Mucosa of descending colon (tissue), 3 donors: ENCODE results near the gene NFATC1. TPM values are rescaled to one million over a fixed set of nuclear protein-coding genes. Genes with fewer than 3 reads are reported as not detected.

ENCODE experiments used
- ATAC-seq: fragments of 200-7000 bp; cut with Tn5 transposase; one replicate; pipeline ENCODE4 v1.9.1; 2020; ENCODE audit warnings: mild to moderate bottlenecking, moderate library complexity
- DNase-seq, 3 donors: peaks; one replicate each; pipeline ENCODE4 v3.0.0-alpha.2; 2020
- H3K36me3 ChIP-seq: fragments of 200-600 bp; one replicate; pipeline ENCODE4 v1.8.0; 2021; ENCODE audit warnings: low read depth, mild to moderate bottlenecking
- H3K4me1 ChIP-seq: fragments of 200-600 bp; one replicate; pipeline ENCODE4 v1.8.0; 2021; ENCODE audit warnings: low read depth, mild to moderate bottlenecking
- H3K4me3 ChIP-seq: fragments of 200-600 bp; one replicate; pipeline ENCODE4 v1.8.0; 2021; ENCODE audit warnings: mild to moderate bottlenecking
- H3K9me3 ChIP-seq: fragments of 200-600 bp; one replicate; pipeline ENCODE4 v1.8.0; 2021; ENCODE audit warnings: mild to moderate bottlenecking
- intact Hi-C, 2 donors: fragments of 100-400 bp; cut with DNase I in 1 of 2; cut with micrococcal nuclease in 1 of 2; formaldehyde crosslinking; loops; one replicate each; pipeline versions ENCODE4 v1.11.0 to v1.11.1; 2022; cut with DNase I, micrococcal nuclease
- total RNA-seq, 3 donors: library from RNA; stranded (reverse); fragmentation: NEBNext Ultra II Directional in 2 of 3; extraction: Animal tissue kit (Norgen Biotek cat#: 25700) in 2 of 3; gene quantifications; one replicate each; pipeline versions ENCODE4 v1.2.1 to v1.2.4, GENCODE V29; 2021 to 2023
- TF ChIP-seq, protein P1 (sequence below): fragments of 200-600 bp; IDR thresholded peaks from one replicate; pipeline ENCODE4 v1.8.0; 2022; ENCODE audit warnings: antibody characterized with exemption, mild to moderate bottlenecking
- donor health status: DM: no; HTN: no; CAD: no; lungs with moderate emphysema.
- donor health status: DM: no; HTN: no; CAD: no.
- donor health status: DM: no; HTN: yes; CAD: no.

Gene NFATC1
- total RNA-seq, 3 donors from 2014 or later = 2.9 to 12.9 (median 4.6) TPM

DNA sequence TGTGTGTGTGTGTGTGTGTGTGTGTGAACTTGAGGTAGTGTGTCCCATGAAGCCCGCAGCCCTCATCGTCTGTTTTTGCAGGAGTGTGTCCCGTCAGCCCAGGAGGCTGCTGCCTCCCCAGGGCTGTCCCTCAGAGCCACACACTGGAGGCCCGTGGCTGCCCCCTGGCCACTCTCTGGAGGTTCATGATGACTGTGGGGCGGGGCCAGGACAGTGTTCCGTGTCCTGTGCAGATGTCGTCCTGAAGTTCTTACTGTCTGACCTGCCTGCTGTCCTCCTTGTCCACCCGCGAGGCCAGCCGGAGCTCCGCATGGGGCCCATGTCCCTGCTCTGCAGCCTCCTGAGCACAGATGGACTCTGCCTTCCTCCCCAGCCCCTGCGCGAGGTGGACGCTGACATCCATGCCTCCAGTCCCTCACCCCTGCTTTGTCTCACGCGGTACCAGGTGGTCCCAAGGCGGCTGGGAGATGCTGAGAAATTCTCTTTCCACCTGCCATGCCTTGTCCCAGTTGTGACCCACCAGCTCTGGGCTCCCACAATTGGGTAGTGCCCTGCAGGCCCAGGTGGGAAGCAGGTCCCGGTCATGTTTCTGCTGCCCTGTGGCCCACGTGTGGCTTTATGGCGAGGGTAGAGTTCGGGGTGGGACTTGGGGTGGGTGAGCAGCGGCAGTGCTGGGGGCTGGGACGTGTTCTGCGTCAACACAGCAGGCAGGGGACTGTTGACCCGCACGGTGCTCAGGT, 92.8 kb downstream of the NFATC1 start:
- intact Hi-C loops = no loop called here
- no peaks in the 10 kb centered on the region for H3K9me3 ChIP-seq
- TF ChIP-seq, protein P1, sequence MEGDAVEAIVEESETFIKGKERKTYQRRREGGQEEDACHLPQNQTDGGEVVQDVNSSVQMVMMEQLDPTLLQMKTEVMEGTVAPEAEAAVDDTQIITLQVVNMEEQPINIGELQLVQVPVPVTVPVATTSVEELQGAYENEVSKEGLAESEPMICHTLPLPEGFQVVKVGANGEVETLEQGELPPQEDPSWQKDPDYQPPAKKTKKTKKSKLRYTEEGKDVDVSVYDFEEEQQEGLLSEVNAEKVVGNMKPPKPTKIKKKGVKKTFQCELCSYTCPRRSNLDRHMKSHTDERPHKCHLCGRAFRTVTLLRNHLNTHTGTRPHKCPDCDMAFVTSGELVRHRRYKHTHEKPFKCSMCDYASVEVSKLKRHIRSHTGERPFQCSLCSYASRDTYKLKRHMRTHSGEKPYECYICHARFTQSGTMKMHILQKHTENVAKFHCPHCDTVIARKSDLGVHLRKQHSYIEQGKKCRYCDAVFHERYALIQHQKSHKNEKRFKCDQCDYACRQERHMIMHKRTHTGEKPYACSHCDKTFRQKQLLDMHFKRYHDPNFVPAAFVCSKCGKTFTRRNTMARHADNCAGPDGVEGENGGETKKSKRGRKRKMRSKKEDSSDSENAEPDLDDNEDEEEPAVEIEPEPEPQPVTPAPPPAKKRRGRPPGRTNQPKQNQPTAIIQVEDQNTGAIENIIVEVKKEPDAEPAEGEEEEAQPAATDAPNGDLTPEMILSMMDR = no peak
- no peaks in the 10 kb centered on the region for H3K36me3 ChIP-seq
- no peak for ATAC-seq
- peak in 2 of 3 donors; percentile 7 to 21 for DNase-seq
- no peak overlapping the region for H3K4me3 ChIP-seq
- no peaks in the 10 kb centered on the region for H3K4me1 ChIP-seq

GRCh38 chr18:79489051-79489898, 93.5 kb downstream of the NFATC1 start:
- H3K4me3 ChIP-seq = no peak overlapping the region
- no peaks in the 10 kb centered on the region for H3K4me1 ChIP-seq
- no peaks in the 10 kb centered on the region for H3K36me3 ChIP-seq
- intact Hi-C loops = no loop called here
- DNase-seq = peak in 2 of 3 donors; percentile 8 to 35
- no peak for ATAC-seq
- TF ChIP-seq, protein P1 = no peak
- H3K9me3 ChIP-seq = no peaks in the 10 kb centered on the region

DNA sequence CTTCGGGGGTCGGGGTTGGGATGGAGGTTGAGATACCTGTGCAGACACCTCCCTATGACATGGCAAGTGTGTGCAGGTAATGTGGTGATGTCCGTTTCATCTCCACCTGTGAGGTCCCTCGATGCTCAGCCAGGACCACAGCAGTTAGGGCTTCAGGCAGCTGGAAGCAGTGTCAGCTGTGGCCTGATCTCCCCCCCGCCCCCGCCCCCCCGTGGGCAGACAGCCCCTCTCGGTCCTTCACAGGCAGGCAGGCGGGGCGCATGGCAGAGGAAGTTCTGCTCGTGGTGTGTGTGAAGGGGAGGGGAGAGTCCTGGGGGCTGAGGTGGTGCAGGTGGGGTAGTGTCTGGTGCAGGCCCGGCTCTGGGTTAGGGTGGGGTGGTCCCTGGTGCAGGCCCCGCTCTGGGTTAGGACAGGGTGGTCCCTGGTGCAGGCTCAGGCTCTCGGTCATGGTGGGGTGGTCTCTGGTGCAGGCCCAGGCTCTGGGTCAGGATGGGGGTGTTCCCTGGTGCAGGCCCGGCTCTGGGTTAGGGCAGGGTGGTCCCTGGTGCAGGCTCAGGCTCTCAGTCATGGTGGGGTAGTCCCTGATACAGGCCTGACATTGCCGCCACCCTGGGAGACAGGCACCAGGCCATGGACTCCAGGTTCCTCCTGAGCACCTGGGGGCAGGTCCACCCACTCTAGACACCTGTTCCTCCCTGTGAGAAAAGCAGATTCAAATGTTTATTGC, 94.3 kb downstream of the NFATC1 start:
- intact Hi-C loops = no loop called here
- DNase-seq = peak in 2 of 3 donors; percentile 11 to 41
- TF ChIP-seq, protein P1 = no peak
- Histone ChIP-seq H3K4me3 (no peak overlapping the region), H3K36me3 (no peaks in the 10 kb centered on the region), H3K4me1 (no peaks in the 10 kb centered on the region), H3K9me3 (peaks cover 3% of the 10 kb centered on the region)
- ATAC-seq = no peak

GRCh38 chr18:79490626-79491041, 94.9 kb downstream of the NFATC1 start:
- intact Hi-C loops = no loop called here
- DNase-seq (peak in 2 of 3 donors; percentile 7 to 34), ATAC-seq (no peak)

DNA sequence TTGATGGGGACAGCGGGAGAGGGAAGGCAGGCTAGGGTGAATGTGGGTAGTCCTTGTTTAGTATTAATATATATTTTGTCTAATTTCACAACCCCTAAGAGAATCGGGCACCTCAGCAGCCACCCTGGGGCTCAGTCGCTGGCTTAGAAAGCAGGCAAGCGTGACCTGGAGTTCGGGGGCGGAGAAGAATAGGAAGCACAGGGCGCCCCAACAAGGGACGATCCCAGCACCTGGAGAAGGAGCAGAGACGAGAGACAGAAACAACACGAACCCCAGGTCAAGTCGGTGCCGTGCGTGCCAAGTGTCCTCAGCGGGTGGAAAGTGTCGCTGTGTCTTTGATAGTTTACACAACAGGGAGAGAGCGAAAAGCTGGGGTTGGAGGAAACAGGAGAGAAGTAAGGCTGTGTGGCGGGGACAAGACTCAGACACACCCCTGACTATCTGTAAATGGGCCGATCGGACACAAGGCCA, 95.4 kb downstream of the NFATC1 start:
- Histone ChIP-seq H3K9me3 (peaks cover 3% of the 10 kb centered on the region), H3K4me1 (no peaks in the 10 kb centered on the region), H3K4me3 (no peak overlapping the region), H3K36me3 (no peaks in the 10 kb centered on the region)
- intact Hi-C loops = no loop called here
- DNase-seq (peak in 1 of 3 donors; percentile 8), ATAC-seq (no peak)
- TF ChIP-seq, protein P1 = no peak

More at GRCh38 chr18:79490626-79491041, 94.9 kb downstream of the NFATC1 start:
- Histone ChIP-seq H3K4me3 (no peak overlapping the region), H3K9me3 (peaks cover 3% of the 10 kb centered on the region), H3K4me1 (no peaks in the 10 kb centered on the region), H3K36me3 (no peaks in the 10 kb centered on the region)
- TF ChIP-seq, protein P1 = no peak
